Ishikawa (cell line): ENCODE data around the gene CPVL.

Source experiments
- CEBPB ChIP-seq: IDR thresholded peaks from 2 replicates; pipeline ENCODE4 v1.6.1; 2012
- EP300 ChIP-seq: IDR thresholded peaks from 2 replicates; pipeline ENCODE4 v1.6.1; 2012; ENCODE audit warnings: borderline replicate concordance
- FOXM1 ChIP-seq: IDR thresholded peaks from 2 replicates; pipeline ENCODE4 v1.6.1; 2012; ENCODE audit warnings: low read depth, borderline replicate concordance
- NFIC ChIP-seq: IDR thresholded peaks from 2 replicates; pipeline ENCODE4 v1.6.1; 2012
- RAD21 ChIP-seq: IDR thresholded peaks from 2 replicates; pipeline ENCODE4 v1.6.1; 2012; ENCODE audit warnings: low read depth
- TAF1 ChIP-seq: IDR thresholded peaks from 2 replicates; pipeline ENCODE4 v1.6.1; 2012; ENCODE audit warnings: low read depth, mild to moderate bottlenecking
- TCF12 ChIP-seq: IDR thresholded peaks from 2 replicates; pipeline ENCODE4 v1.6.1; 2012; ENCODE audit warnings: low read depth
- YY1 ChIP-seq: IDR thresholded peaks from 2 replicates; pipeline ENCODE4 v1.6.1; 2012; ENCODE audit warnings: low read depth
- TF ChIP-seq, protein P1 (sequence below): IDR thresholded peaks from 2 replicates; pipeline ENCODE4 v1.6.1; 2012; ENCODE audit warnings: low read depth, mild to moderate bottlenecking
- TF ChIP-seq, protein P2 (sequence below): IDR thresholded peaks from 2 replicates; pipeline ENCODE4 v1.6.1; 2012

DNA sequence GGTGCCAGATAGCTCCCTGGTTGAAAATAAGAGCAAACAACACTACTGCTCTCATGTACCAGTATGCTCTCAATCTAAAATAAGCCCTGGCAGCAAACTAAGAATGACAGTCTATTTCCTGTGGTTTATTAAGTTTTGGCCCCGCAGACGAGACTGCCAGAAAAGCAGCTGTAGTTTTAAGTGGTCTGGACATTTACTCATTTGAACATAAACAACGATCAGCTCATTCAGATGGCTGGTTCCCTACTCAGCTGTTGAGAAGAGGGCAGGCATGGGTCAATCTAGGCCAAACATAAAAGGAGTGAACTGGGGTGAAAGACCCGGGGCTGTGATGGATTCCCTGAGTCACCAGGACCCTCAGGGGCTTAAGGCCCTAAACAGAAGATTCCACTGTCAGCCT is 192.7 kb downstream of the CPVL start:
- TF ChIP-seq YY1: no peak
- TF ChIP-seq, protein P1, sequence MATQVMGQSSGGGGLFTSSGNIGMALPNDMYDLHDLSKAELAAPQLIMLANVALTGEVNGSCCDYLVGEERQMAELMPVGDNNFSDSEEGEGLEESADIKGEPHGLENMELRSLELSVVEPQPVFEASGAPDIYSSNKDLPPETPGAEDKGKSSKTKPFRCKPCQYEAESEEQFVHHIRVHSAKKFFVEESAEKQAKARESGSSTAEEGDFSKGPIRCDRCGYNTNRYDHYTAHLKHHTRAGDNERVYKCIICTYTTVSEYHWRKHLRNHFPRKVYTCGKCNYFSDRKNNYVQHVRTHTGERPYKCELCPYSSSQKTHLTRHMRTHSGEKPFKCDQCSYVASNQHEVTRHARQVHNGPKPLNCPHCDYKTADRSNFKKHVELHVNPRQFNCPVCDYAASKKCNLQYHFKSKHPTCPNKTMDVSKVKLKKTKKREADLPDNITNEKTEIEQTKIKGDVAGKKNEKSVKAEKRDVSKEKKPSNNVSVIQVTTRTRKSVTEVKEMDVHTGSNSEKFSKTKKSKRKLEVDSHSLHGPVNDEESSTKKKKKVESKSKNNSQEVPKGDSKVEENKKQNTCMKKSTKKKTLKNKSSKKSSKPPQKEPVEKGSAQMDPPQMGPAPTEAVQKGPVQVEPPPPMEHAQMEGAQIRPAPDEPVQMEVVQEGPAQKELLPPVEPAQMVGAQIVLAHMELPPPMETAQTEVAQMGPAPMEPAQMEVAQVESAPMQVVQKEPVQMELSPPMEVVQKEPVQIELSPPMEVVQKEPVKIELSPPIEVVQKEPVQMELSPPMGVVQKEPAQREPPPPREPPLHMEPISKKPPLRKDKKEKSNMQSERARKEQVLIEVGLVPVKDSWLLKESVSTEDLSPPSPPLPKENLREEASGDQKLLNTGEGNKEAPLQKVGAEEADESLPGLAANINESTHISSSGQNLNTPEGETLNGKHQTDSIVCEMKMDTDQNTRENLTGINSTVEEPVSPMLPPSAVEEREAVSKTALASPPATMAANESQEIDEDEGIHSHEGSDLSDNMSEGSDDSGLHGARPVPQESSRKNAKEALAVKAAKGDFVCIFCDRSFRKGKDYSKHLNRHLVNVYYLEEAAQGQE: no peak
- TF ChIP-seq TAF1: no peak
- no peak for TF ChIP-seq RAD21
- no peak for TF ChIP-seq CEBPB
- TF ChIP-seq FOXM1: no peak
- no peak for TF ChIP-seq NFIC
- TF ChIP-seq, protein P2, sequence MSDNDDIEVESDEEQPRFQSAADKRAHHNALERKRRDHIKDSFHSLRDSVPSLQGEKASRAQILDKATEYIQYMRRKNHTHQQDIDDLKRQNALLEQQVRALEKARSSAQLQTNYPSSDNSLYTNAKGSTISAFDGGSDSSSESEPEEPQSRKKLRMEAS: no peak
- no peak for TF ChIP-seq TCF12
- TF ChIP-seq EP300: no peak
